Measurements from ENCODE around the gene LY6G5C. TPM values are rescaled to one million over a fixed set of nuclear protein-coding genes. Genes with fewer than 3 reads are reported as not detected.

The LY6G5C gene
- total and polyA plus RNA-seq, 2 of the 13 experiments (the other 11 are each of a cell fraction or from before 2014, with no cell fraction given) = 0.33 to 0.55 TPM

DNA sequence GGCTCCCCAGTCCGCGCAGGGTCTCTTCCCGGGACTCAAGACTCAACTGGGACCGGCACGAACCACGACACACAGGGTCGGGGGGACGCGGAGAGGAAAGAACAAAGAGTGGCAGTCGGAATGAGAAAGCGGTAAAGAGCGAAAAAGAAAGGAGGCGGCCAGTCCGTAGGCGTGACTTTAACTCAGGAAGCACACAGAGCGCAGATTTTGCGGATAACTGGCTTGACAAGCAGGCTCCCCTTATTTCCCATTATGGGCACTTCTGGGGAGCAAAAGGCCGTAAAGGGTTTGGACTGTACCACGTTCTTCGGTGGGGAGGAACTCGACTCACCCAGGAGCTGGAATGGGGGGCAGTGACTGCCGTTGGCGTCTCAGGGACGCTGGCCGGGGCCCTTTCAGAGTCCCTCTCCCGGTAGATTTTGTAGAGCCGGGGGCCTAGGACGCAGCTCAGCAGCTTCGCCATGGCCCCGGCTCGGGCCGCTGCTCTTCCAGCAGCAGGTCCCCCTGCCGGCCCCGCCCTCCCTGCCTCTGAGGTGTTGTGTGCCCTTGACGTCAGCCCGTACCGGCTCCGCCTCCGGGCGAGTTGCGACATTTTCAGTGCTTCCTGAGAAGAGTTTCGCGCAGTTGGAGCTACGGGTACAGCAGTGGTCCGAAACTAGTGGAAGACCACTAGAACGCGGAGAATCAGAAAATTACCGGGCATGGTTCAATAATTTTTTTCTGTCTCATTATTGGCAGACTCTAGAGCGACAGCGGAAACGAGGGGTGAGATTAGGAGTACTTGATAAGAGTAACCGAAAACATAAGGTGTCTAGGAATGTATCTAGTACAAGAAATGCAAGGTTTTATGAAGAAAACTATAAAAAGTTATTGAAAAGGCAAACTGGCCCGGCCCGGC, 22.2 kb upstream of the LY6G5C start, which contains the start of gene ABHD16A (continued):
- TF ChIP-seq, protein P1, sequence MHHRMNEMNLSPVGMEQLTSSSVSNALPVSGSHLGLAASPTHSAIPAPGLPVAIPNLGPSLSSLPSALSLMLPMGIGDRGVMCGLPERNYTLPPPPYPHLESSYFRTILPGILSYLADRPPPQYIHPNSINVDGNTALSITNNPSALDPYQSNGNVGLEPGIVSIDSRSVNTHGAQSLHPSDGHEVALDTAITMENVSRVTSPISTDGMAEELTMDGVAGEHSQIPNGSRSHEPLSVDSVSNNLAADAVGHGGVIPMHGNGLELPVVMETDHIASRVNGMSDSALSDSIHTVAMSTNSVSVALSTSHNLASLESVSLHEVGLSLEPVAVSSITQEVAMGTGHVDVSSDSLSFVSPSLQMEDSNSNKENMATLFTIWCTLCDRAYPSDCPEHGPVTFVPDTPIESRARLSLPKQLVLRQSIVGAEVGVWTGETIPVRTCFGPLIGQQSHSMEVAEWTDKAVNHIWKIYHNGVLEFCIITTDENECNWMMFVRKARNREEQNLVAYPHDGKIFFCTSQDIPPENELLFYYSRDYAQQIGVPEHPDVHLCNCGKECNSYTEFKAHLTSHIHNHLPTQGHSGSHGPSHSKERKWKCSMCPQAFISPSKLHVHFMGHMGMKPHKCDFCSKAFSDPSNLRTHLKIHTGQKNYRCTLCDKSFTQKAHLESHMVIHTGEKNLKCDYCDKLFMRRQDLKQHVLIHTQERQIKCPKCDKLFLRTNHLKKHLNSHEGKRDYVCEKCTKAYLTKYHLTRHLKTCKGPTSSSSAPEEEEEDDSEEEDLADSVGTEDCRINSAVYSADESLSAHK (CRISPR knock-in tag; IDR thresholded peaks at IDR 0.05; ENCODE audit: borderline replicate concordance) = peak; percentile 56; the same call in 1 of the 2 replicates
- TF ChIP-seq ZNF468 (CRISPR knock-in tag; IDR thresholded peaks at IDR 0.05) = no peak
- TF ChIP-seq, protein P2, sequence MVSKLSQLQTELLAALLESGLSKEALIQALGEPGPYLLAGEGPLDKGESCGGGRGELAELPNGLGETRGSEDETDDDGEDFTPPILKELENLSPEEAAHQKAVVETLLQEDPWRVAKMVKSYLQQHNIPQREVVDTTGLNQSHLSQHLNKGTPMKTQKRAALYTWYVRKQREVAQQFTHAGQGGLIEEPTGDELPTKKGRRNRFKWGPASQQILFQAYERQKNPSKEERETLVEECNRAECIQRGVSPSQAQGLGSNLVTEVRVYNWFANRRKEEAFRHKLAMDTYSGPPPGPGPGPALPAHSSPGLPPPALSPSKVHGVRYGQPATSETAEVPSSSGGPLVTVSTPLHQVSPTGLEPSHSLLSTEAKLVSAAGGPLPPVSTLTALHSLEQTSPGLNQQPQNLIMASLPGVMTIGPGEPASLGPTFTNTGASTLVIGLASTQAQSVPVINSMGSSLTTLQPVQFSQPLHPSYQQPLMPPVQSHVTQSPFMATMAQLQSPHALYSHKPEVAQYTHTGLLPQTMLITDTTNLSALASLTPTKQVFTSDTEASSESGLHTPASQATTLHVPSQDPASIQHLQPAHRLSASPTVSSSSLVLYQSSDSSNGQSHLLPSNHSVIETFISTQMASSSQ (IDR thresholded peaks at IDR 0.05; ENCODE audit: low read depth) = no peak; the same call in 1 of the 2 replicates
- TF ChIP-seq, protein P2 (CRISPR knock-in tag; IDR thresholded peaks at IDR 0.05; ENCODE audit: borderline replicate concordance) = peak; percentile 75; the same call in 1 of the 2 replicates
- peak; percentile 64; the same call in 1 of the 2 replicates for TF ChIP-seq ZNF512 (CRISPR knock-in tag; IDR thresholded peaks at IDR 0.05)
- TF ChIP-seq GZF1 (CRISPR knock-in tag; IDR thresholded peaks at IDR 0.05) = peak; percentile 42; the same call in 1 of the 2 replicates
- peak; percentile 68; the same call in 1 of the 2 replicates for TF ChIP-seq ZNF280B (CRISPR knock-in tag; IDR thresholded peaks at IDR 0.05; ENCODE audit: borderline replicate concordance)
- TF ChIP-seq, protein P3, sequence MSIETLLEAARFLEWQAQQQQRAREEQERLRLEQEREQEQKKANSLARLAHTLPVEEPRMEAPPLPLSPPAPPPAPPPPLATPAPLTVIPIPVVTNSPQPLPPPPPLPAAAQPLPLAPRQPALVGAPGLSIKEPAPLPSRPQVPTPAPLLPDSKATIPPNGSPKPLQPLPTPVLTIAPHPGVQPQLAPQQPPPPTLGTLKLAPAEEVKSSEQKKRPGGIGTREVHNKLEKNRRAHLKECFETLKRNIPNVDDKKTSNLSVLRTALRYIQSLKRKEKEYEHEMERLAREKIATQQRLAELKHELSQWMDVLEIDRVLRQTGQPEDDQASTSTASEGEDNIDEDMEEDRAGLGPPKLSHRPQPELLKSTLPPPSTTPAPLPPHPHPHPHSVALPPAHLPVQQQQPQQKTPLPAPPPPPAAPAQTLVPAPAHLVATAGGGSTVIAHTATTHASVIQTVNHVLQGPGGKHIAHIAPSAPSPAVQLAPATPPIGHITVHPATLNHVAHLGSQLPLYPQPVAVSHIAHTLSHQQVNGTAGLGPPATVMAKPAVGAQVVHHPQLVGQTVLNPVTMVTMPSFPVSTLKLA (IDR thresholded peaks at IDR 0.05) = no peak
- TF ChIP-seq RAD21 (CRISPR knock-in tag; IDR thresholded peaks at IDR 0.05) = no peak
- TF ChIP-seq RFX1 (IDR thresholded peaks at IDR 0.05) = no peak
- TF ChIP-seq, protein P4, sequence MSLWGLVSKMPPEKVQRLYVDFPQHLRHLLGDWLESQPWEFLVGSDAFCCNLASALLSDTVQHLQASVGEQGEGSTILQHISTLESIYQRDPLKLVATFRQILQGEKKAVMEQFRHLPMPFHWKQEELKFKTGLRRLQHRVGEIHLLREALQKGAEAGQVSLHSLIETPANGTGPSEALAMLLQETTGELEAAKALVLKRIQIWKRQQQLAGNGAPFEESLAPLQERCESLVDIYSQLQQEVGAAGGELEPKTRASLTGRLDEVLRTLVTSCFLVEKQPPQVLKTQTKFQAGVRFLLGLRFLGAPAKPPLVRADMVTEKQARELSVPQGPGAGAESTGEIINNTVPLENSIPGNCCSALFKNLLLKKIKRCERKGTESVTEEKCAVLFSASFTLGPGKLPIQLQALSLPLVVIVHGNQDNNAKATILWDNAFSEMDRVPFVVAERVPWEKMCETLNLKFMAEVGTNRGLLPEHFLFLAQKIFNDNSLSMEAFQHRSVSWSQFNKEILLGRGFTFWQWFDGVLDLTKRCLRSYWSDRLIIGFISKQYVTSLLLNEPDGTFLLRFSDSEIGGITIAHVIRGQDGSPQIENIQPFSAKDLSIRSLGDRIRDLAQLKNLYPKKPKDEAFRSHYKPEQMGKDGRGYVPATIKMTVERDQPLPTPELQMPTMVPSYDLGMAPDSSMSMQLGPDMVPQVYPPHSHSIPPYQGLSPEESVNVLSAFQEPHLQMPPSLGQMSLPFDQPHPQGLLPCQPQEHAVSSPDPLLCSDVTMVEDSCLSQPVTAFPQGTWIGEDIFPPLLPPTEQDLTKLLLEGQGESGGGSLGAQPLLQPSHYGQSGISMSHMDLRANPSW (CRISPR knock-in tag; IDR thresholded peaks at IDR 0.05; ENCODE audit: borderline replicate concordance) = no peak; the same call in 1 of the 2 replicates
- TF ChIP-seq NFYC (CRISPR knock-in tag; IDR thresholded peaks at IDR 0.05) = peak; percentile 46; the same call in 1 of the 2 replicates
- TF ChIP-seq HMGA1 (CRISPR knock-in tag; conservative IDR thresholded peaks at IDR 0.05) = no peak
